Subcutaneous adipose tissue (tissue), 4 donors: ENCODE results near the gene ADAD2. TPM values are rescaled to one million over a fixed set of nuclear protein-coding genes. Genes with fewer than 3 reads are reported as not detected.

Experiments
- total RNA-seq, 4 donors: library from RNA; depleted of rRNA; stranded (reverse); fragments of >200 nt; gene quantifications; one replicate each; pipeline ENCODE4 v1.1.0, GENCODE V29; 2016
- TF ChIP-seq, protein P1 (sequence below): fragments of 450-650 bp; IDR thresholded peaks from one replicate; pipeline ENCODE4 v1.5.1; 2016; ENCODE audit warnings: low read depth, mild to moderate bottlenecking, control low read depth, antibody characterized with exemption, moderate library complexity

Gene ADAD2
- total RNA-seq, 4 donors from 2014 or later, result 3.6 to 4.4 TPM; not detected in 2

- TF ChIP-seq, protein P1, sequence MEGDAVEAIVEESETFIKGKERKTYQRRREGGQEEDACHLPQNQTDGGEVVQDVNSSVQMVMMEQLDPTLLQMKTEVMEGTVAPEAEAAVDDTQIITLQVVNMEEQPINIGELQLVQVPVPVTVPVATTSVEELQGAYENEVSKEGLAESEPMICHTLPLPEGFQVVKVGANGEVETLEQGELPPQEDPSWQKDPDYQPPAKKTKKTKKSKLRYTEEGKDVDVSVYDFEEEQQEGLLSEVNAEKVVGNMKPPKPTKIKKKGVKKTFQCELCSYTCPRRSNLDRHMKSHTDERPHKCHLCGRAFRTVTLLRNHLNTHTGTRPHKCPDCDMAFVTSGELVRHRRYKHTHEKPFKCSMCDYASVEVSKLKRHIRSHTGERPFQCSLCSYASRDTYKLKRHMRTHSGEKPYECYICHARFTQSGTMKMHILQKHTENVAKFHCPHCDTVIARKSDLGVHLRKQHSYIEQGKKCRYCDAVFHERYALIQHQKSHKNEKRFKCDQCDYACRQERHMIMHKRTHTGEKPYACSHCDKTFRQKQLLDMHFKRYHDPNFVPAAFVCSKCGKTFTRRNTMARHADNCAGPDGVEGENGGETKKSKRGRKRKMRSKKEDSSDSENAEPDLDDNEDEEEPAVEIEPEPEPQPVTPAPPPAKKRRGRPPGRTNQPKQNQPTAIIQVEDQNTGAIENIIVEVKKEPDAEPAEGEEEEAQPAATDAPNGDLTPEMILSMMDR, result no peak
Measured at GRCh38 chr16:84246679-84247077, 55.7 kb downstream of the ADAD2 start.

Other genes starting within 250 kb of the ADAD2 start
- 1 to 10 TPM; 2.7 to 7.2 (median 4.4) TPM for gene OSGIN1, start 237.9 kb upstream of the ADAD2 start, total RNA-seq
- not detected for gene NECAB2, start 222.9 kb upstream of the ADAD2 start, total RNA-seq
- not detected for gene SLC38A8, start 148.4 kb upstream of the ADAD2 start, total RNA-seq
- gene MBTPS1, start 74.2 kb upstream of the ADAD2 start, total RNA-seq, result 100 to 1,000 TPM in 2 of 4 donors, 10 to 100 TPM in 2; 85.1 to 122 (median 105) TPM
- gene HSDL1, start 46.0 kb upstream of the ADAD2 start, total RNA-seq, result 10 to 100 TPM; 13.9 to 23.3 (median 20.6) TPM
- under 1 TPM in 2 of 4 donors, not detected in 2; 0.44 to 0.85 TPM for gene DNAAF1, start 45.8 kb upstream of the ADAD2 start, total RNA-seq
- gene TAF1C, start 4.1 kb upstream of the ADAD2 start, total RNA-seq, result 10 to 100 TPM; 15.0 to 99.7 (median 36.5) TPM
- not detected for gene KCNG4, start 48.9 kb downstream of the ADAD2 start, total RNA-seq
- under 1 TPM in 3 of 4 donors, not detected in 1; 0.38 to 0.98 (median 0.44) TPM for gene WFDC1, start 103.7 kb downstream of the ADAD2 start, total RNA-seq
- not detected for gene ATP2C2, start 177.4 kb downstream of the ADAD2 start, total RNA-seq